Upper lobe of left lung (tissue), 6 donors: ENCODE measurements around the gene PLOD1. TPM values are rescaled to one million over a fixed set of nuclear protein-coding genes. Genes with fewer than 3 reads are reported as not detected.

Experiments
- ATAC-seq, 2 donors: fragments of 200-7000 bp; cut with Tn5 transposase; one replicate each; pipeline ENCODE4 v1.9.1; 2022; ENCODE audit warnings: mild to moderate bottlenecking in 2 of 2, moderate library complexity in 2 of 2; ENCODE audit not compliant: low FRiP score in 2 of 2
- DNase-seq, 2 donors: peaks; one replicate each; pipeline ENCODE4 v3.0.0-alpha.2; 2019 to 2020
- H3K27ac ChIP-seq, 4 donors: fragments of 200-600 bp; sonication (generic); one replicate each; pipeline ENCODE4 v1.5.1; 2016 to 2019
- H3K27me3 ChIP-seq, 4 donors: fragments of 200-600 bp; sonication (generic); one replicate each; pipeline ENCODE4 v1.5.1; 2017 to 2019
- H3K36me3 ChIP-seq, 4 donors: fragments of 200-600 bp; sonication (generic); one replicate each; pipeline ENCODE4 v1.5.1; 2016 to 2019
- H3K4me1 ChIP-seq, 4 donors: fragments of 200-600 bp; sonication (generic); one replicate each; pipeline ENCODE4 v1.5.1; 2018 to 2019
- H3K4me3 ChIP-seq, 4 donors: fragments of 200-600 bp; sonication (generic); one replicate each; pipeline ENCODE4 v1.5.1; 2017 to 2019; ENCODE audit warnings: mild to moderate bottlenecking in 2 of 4, moderate library complexity in 1 of 4
- H3K9me3 ChIP-seq, 4 donors: fragments of 200-600 bp; sonication (generic); one replicate each; pipeline ENCODE4 v1.5.1; 2018 to 2019
- EP300 ChIP-seq, 4 donors: sonication (generic); formaldehyde crosslinking; IDR thresholded peaks; one replicate each; pipeline ENCODE4 v1.5.1; 2017; ENCODE audit warnings: antibody characterized with exemption in 4 of 4, control low read depth in 2 of 4
- POLR2A ChIP-seq, 4 donors: fragments of 450-650 bp; IDR thresholded peaks; one replicate each; pipeline ENCODE4 v1.5.1; 2016 to 2017; ENCODE audit warnings: antibody characterized with exemption in 4 of 4, mild to moderate bottlenecking in 2 of 4
- POLR2AphosphoS5 ChIP-seq, 2 donors: sonication (generic); formaldehyde crosslinking; IDR thresholded peaks; one replicate each; pipeline ENCODE4 v1.5.1; 2017; ENCODE audit warnings: antibody characterized with exemption in 2 of 2
- WGBS, 2 donors: methylation state at CpG; one replicate each; pipeline ENCODE4 v1.1.5; 2017 to 2018; 5-methylcytosine and 5-hydroxymethylcytosine counted together
- total RNA-seq, 6 donors: library from RNA; depleted of rRNA in 4 of 6; stranded (reverse); fragments of >200 nt in 4 of 6; gene quantifications; one replicate each; pipeline versions ENCODE4 v1.1.0 to v1.2.1, GENCODE V29; 2016 to 2021
- TF ChIP-seq, protein P1 (sequence below), 6 experiments: fragments of 450-650 bp in 4 of 6; fragments of 200-600 bp in 2 of 6; sonication (generic) in 2 of 6; IDR thresholded peaks; one replicate each; pipeline ENCODE4 v1.5.1; 2016 to 2019; ENCODE audit warnings: antibody characterized with exemption in 6 of 6
- donor health status: DM: no; HTN: no; CAD: no; lungs with moderate emphysema.
- donor health status: DM: no; HTN: yes; CAD: no; lungs with severe emphysema.

The PLOD1 gene
- total RNA-seq, 6 donors from 2014 or later: 31.4 to 99.0 (median 52.8) TPM

DNA sequence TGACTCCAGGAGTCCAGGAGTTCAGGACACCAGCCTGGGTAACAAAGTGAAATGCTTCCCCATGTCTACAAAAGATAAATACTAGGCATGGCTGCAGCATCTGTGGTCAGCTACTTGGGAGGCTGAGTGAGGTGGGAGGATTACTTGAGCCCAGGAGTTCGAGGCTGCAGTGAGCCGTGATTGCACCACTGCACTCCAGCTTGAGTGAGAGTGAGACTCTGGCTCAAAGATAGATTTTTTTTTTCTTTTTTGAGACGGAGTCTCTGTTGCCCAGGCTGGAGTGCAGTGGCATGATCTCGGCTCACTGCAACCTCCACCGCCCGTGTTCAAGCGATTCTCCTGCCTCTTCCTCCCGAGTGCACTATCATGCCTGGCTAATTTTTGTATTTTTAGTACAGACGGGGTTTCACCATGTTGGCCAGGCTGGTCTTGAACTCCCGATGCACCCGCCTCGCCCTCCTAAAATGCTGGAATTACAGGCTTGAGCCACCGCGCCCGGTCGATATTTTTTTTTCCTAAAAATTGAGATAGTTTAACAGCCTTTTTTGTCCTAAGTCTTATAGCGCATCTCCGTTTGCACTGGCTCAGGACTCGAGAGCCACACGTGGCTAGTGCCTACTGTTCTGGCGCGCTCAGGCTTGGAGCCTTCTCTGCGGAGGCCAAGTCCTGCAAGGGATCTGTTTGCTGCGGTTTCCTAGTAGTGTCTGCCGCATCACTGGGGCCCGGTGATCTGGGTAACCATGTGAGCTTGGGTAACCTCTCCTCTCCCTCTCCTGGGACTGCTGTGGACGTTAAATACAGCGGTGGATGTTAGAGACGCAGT, 44.7 kb downstream of the PLOD1 start:
- peak overlapping the region; percentile 14 to 96 (median 88) for H3K4me3 ChIP-seq
- peaks cover 0 to 39% (median 25%) of the 10 kb centered on the region in 4 donors for H3K36me3 ChIP-seq
- H3K27me3 ChIP-seq: no peaks in the 10 kb centered on the region
- H3K4me1 ChIP-seq: peaks cover 20 to 40% (median 31%) of the 10 kb centered on the region in 4 donors
- DNase-seq (no peak), ATAC-seq (peak; percentile 17 to 34)
- WGBS, 2 donors: 50 to 63% methylated on average over 26 to 29 of the region's 29 CpGs
- peak overlapping the region; percentile 94 to 98 (median 97) for H3K27ac ChIP-seq
- TF ChIP-seq POLR2A (IDR thresholded peaks at IDR 0.05): peak in 1 of 4 donors; percentile 14
- TF ChIP-seq EP300 (IDR thresholded peaks at IDR 0.05): no peak
- TF ChIP-seq, protein P1, sequence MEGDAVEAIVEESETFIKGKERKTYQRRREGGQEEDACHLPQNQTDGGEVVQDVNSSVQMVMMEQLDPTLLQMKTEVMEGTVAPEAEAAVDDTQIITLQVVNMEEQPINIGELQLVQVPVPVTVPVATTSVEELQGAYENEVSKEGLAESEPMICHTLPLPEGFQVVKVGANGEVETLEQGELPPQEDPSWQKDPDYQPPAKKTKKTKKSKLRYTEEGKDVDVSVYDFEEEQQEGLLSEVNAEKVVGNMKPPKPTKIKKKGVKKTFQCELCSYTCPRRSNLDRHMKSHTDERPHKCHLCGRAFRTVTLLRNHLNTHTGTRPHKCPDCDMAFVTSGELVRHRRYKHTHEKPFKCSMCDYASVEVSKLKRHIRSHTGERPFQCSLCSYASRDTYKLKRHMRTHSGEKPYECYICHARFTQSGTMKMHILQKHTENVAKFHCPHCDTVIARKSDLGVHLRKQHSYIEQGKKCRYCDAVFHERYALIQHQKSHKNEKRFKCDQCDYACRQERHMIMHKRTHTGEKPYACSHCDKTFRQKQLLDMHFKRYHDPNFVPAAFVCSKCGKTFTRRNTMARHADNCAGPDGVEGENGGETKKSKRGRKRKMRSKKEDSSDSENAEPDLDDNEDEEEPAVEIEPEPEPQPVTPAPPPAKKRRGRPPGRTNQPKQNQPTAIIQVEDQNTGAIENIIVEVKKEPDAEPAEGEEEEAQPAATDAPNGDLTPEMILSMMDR (IDR thresholded peaks at IDR 0.05): no peak
- no peak for TF ChIP-seq POLR2AphosphoS5 (IDR thresholded peaks at IDR 0.05)
- H3K9me3 ChIP-seq: no peaks in the 10 kb centered on the region

DNA sequence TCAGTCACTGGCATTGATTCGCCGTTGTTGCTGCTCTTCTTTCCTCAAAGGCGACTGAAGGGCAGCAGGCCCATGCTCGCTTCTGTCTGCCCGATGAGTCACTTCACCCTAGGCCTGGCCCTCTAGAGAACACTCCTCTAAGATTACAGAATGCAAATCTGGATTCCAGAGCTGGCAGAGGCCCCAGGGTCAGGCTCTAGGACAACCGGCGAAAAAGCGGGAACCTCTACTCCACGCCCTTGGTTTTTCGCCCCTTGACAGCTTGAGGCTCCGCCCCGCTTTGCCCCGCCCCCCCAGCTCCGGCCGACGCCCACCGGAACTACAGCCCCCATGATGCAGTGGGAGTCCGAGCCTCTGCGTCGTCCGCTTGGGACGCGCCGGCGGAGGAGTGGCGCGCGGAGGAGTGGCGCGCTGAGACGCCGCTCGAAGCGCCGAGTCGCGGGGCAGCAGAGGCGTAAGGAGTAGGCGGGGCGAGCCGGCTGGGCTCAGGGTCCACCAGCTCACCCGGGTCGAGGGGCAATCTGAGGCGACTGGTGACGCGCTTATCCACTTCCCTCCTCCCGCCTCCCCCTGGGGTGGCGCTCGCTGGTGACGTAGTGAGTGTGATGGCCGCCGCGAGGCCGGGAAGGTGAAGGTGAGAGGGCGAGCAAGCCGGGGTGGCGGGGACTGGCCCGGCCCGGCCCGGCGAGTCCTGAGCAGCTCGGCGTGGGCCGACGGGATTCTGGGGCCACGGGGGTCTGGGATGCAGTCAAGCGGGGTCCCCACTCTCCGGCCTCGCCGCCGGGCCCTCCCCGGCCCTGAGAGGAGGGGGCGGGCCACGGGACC, 45.5 kb downstream of the PLOD1 start, which contains the start of gene MFN2:
Gene MFN2 (plus strand): TSS at position 594 of the 825 bp plus-strand sequence. CDS start 8,725 bp downstream, outside the sequence.
- TF ChIP-seq, protein P1 (IDR thresholded peaks at IDR 0.05): peak in 2 of 6 experiments; percentile 13 to 28
- TF ChIP-seq POLR2A (IDR thresholded peaks at IDR 0.05) (peak in 2 of 4 donors; percentile 45 to 64), EP300 (IDR thresholded peaks at IDR 0.05) (peak in 1 of 4 donors; percentile 7), POLR2AphosphoS5 (IDR thresholded peaks at IDR 0.05) (peak; percentile 84 to 91)
- Histone ChIP-seq H3K4me3 (peak within 1 kb of the TSS; percentile 48 to 96 (median 88)), H3K36me3 (peaks cover 0 to 39% (median 23%) of the 10 kb centered on the region in 4 donors), H3K4me1 (peaks cover 20 to 49% (median 32%) of the 10 kb centered on the region in 4 donors), H3K27me3 (no peaks in the 10 kb centered on the region), H3K27ac (peak within 1 kb of the TSS; percentile 94 to 98 (median 97)), H3K9me3 (no peaks in the 10 kb centered on the region)
- DNase-seq (peak; percentile 96 to 99), ATAC-seq (peak; percentile 98)
- 1 to 8% methylated on average over 5 to 42 of the region's 74 CpGs for WGBS, 2 donors

DNA sequence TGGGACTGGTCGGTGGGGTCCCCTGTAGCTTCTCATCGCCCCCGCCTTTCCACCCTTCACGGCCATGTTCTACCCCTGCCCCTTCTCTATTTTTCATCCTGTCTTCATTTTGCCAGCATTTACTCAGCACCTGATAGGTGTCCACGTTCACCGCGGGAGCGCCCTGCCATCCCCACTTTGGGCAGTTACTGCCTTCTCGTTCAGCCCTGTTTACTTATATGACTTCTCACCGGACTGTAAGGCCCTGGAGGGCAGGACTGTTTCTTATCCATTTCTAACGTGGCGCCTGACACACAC, 46.1 kb downstream of the PLOD1 start:
- WGBS, 2 donors: 0 to 1% methylated on average over 12 of the region's 12 CpGs
- peaks cover 22 to 49% (median 37%) of the 10 kb centered on the region in 4 donors for H3K4me1 ChIP-seq
- TF ChIP-seq POLR2A (IDR thresholded peaks at IDR 0.05) (no peak), POLR2AphosphoS5 (IDR thresholded peaks at IDR 0.05) (no peak), EP300 (IDR thresholded peaks at IDR 0.05) (no peak)
- TF ChIP-seq, protein P1 (IDR thresholded peaks at IDR 0.05): no peak
- no peaks in the 10 kb centered on the region for H3K9me3 ChIP-seq
- H3K27me3 ChIP-seq: no peaks in the 10 kb centered on the region
- peak overlapping the region; percentile 48 to 96 (median 88) for H3K4me3 ChIP-seq
- peak overlapping the region; percentile 94 to 98 (median 97) for H3K27ac ChIP-seq
- ATAC-seq: no peak
- H3K36me3 ChIP-seq: peaks cover 0 to 36% (median 20%) of the 10 kb centered on the region in 4 donors
- no peak for DNase-seq

DNA sequence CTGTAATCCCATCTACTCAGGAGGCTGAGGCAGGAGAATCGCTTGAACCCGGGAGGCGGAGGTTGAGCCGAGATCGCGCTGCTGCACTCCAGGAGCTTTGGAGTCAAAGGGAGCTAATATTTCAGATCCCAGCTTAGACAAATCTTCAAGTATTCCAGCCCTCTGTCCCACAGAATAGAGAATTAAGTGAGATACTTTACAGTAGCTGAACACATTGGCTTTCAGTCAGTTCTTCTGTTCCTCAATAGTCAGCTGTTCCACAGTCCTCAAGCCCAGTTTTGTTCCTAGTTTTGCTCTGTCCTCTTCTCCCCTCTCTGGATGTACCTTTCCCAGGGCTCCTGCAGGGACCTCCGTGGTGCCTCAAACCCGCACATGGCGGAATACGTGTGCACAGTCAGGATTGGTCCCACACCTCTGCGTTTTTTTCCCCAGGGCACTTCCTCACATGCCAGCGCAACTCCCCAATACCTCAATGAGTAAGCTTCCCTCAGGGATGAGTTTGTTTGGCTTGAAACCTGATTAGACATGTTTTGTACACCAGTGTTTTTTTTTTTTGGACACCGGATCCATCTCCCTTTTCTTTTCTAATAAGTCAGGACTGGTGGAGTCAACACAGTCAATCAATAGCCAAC, 47.0 kb downstream of the PLOD1 start:
- peak overlapping the region in 2 of 4 donors; percentile 94 to 98 for H3K27ac ChIP-seq
- H3K9me3 ChIP-seq: no peaks in the 10 kb centered on the region
- H3K4me3 ChIP-seq: peak overlapping the region in 1 of 4 donors; percentile 96
- H3K4me1 ChIP-seq: peaks cover 27 to 54% (median 42%) of the 10 kb centered on the region in 4 donors
- H3K27me3 ChIP-seq: no peaks in the 10 kb centered on the region
- ATAC-seq (no peak), DNase-seq (no peak)
- WGBS, 2 donors: 87 to 88% methylated on average over 13 of the region's 13 CpGs
- no peak for TF ChIP-seq POLR2A (IDR thresholded peaks at IDR 0.05)
- TF ChIP-seq POLR2AphosphoS5 (IDR thresholded peaks at IDR 0.05): no peak
- TF ChIP-seq, protein P1 (IDR thresholded peaks at IDR 0.05): no peak
- TF ChIP-seq EP300 (IDR thresholded peaks at IDR 0.05): no peak
- H3K36me3 ChIP-seq: peaks cover 0 to 41% (median 21%) of the 10 kb centered on the region in 4 donors
